Coronary artery (tissue), 2 donors: ENCODE measurements around the gene FANCF.

Source experiments
- DNase-seq: peaks from one replicate; pipeline ENCODE4 v3.0.0-alpha.2; 2017; ENCODE audit warnings: low spot score
- H3K27ac ChIP-seq, 2 donors: fragments of 200-600 bp; sonication (generic); one replicate each; pipeline ENCODE4 v1.5.1; 2016 to 2019
- H3K4me3 ChIP-seq: fragments of 200-600 bp; sonication (generic); 2 replicates; pipeline ENCODE4 v1.5.1; 2016; ENCODE audit warnings: mild to moderate bottlenecking, moderate library complexity
- TF ChIP-seq, protein P1 (sequence below): fragments of 200-600 bp; sonication (generic); IDR thresholded peaks from one replicate; pipeline ENCODE4 v1.5.1; 2019; ENCODE audit warnings: antibody characterized with exemption

Gene FANCF

GRCh38 chr11:22624742-22625447, 728 bp downstream of the FANCF start:
- Histone ChIP-seq H3K4me3 (peak overlapping the region; percentile 95), H3K27ac (peak overlapping the region; percentile 78 to 94)
- no peak for DNase-seq
- TF ChIP-seq, protein P1, sequence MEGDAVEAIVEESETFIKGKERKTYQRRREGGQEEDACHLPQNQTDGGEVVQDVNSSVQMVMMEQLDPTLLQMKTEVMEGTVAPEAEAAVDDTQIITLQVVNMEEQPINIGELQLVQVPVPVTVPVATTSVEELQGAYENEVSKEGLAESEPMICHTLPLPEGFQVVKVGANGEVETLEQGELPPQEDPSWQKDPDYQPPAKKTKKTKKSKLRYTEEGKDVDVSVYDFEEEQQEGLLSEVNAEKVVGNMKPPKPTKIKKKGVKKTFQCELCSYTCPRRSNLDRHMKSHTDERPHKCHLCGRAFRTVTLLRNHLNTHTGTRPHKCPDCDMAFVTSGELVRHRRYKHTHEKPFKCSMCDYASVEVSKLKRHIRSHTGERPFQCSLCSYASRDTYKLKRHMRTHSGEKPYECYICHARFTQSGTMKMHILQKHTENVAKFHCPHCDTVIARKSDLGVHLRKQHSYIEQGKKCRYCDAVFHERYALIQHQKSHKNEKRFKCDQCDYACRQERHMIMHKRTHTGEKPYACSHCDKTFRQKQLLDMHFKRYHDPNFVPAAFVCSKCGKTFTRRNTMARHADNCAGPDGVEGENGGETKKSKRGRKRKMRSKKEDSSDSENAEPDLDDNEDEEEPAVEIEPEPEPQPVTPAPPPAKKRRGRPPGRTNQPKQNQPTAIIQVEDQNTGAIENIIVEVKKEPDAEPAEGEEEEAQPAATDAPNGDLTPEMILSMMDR: no peak

- Histone ChIP-seq H3K27ac (no peak overlapping the region), H3K4me3 (no peak overlapping the region)
- TF ChIP-seq, protein P1: no peak
- no peak for DNase-seq
These were observed 7.8 kb downstream of the FANCF start for GRCh38 chr11:22617868-22618267.

DNA sequence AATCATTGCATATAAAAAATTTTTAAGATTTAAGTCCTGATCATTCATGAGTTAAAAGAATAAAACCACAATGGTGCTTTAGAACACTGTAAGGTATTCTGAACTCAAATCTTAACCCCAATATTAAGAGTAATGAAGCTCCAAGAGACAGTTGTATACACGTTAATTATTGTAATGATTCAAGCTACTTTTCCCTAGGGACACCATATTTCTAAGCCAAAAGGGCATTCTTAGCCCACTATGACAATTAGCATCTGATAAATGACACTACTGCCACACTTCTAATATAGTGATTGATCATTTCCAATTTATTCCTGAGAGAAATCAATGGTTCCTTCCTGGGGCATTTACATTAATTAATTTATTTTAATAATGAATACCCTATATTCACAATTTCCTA, 21.7 kb downstream of the FANCF start:
- no peak overlapping the region for H3K27ac ChIP-seq
- H3K4me3 ChIP-seq: no peak overlapping the region
- TF ChIP-seq, protein P1: no peak
- no peak for DNase-seq

GRCh38 chr11:22602504-22602903, 23.1 kb downstream of the FANCF start:
- H3K4me3 ChIP-seq: no peak overlapping the region
- H3K27ac ChIP-seq: no peak overlapping the region
- TF ChIP-seq, protein P1: no peak
- no peak for DNase-seq

DNA sequence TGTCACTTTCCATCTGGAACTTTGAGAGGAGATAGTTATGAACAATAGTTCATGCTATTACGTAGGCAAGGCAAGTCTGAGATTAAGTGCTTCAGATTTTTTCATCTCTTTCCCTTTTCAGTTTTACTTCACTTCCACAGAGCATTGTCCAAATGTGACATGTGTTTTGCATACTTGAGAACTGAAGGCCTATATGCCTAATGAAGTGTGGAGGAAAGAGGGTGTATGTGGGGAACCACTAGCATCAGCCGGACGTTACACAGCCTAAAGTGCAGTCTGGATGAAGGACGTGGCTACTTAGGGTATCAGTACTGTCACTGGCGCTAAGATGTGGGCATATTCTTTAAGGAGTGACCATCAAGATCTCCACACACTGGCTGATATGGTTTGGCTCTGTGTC, 26.2 kb downstream of the FANCF start:
- H3K4me3 ChIP-seq: no peak overlapping the region
- TF ChIP-seq, protein P1: no peak
- H3K27ac ChIP-seq: no peak overlapping the region
- DNase-seq: no peak

DNA sequence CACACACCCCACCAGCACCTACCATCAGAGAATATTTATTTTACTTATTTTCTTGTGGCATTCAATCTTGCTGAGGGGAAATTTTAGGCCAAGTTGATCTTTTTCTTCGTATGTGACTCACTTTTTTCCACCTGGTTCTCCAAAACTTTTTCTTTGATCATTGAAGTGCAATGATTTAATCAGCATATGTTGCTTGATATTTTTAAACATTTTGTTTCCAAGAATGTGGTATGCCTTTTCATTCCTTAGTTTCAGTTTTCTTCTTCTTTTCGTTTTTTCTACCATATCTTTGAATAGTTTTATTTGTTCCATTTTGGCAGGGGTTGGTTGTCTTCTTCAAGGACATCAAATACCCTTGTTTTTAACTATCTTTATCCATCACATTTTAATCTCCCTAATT, 28.6 kb downstream of the FANCF start:
- no peak overlapping the region for H3K4me3 ChIP-seq
- TF ChIP-seq, protein P1: no peak
- DNase-seq: no peak
- H3K27ac ChIP-seq: no peak overlapping the region

DNA sequence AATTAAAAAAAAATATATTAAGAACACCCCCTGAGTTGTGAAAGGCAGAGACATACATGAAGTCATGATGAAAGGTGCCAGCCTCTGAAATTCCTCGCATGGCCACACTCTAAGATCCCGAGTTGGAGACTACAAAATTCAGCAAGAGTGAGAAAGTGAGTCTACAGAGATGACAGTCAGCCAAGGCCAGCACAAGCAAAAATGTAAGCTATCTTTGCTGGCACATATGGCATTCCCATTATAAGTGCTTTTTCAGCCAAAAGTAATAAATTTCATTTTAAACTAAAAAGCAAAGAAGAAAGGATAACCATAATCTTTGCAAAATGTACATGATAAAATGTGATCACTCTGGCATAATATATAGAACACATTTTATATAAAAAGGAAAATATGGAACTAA, 40.6 kb downstream of the FANCF start:
- DNase-seq: no peak
- Histone ChIP-seq H3K4me3 (no peak overlapping the region), H3K27ac (no peak overlapping the region)
- TF ChIP-seq, protein P1: no peak
